ENCODE measurements around the gene ZG16B.

The ZG16B gene

GRCh38 chr16:2820836-2821486, 9.1 kb upstream of the ZG16B start:
- no peak for DNase-seq
- in situ Hi-C loops (cut with HindIII; ENCODE audit: low pct_ligation_motif_present, low pct_unique_long_range_greater_than_20kb, low sequenced_read_pairs), result no loop called here

GRCh38 chr16:2821487-2822157, 8.5 kb upstream of the ZG16B start:
- in situ Hi-C loops (cut with HindIII; ENCODE audit: low pct_ligation_motif_present, low pct_unique_long_range_greater_than_20kb, low sequenced_read_pairs), result no loop called here
- no peak for DNase-seq

GRCh38 chr16:2822158-2822495, 8.0 kb upstream of the ZG16B start:
- in situ Hi-C loops (cut with HindIII; ENCODE audit: low pct_ligation_motif_present, low pct_unique_long_range_greater_than_20kb, low sequenced_read_pairs), result no loop called here

GRCh38 chr16:2822496-2822895, 7.6 kb upstream of the ZG16B start:
- DNase-seq, result no peak
- in situ Hi-C loops (cut with HindIII; ENCODE audit: low pct_ligation_motif_present, low pct_unique_long_range_greater_than_20kb, low sequenced_read_pairs), result no loop called here

More at GRCh38 chr16:2822158-2822495, 8.0 kb upstream of the ZG16B start:
- DNase-seq, result no peak

GRCh38 chr16:2824626-2825025, 5.5 kb upstream of the ZG16B start:
- in situ Hi-C loops (cut with HindIII; ENCODE audit: low pct_ligation_motif_present, low pct_unique_long_range_greater_than_20kb, low sequenced_read_pairs), result no loop called here
- no peak for DNase-seq

GRCh38 chr16:2825049-2825742, 4.9 kb upstream of the ZG16B start:
- in situ Hi-C loops (cut with HindIII; ENCODE audit: low pct_ligation_motif_present, low pct_unique_long_range_greater_than_20kb, low sequenced_read_pairs), result no loop called here
- DNase-seq, result no peak

GRCh38 chr16:2825906-2826305, 4.2 kb upstream of the ZG16B start:
- no peak for DNase-seq
- in situ Hi-C loops (cut with HindIII; ENCODE audit: low pct_ligation_motif_present, low pct_unique_long_range_greater_than_20kb, low sequenced_read_pairs), result no loop called here

GRCh38 chr16:2826591-2827373, 3.3 kb upstream of the ZG16B start:
- in situ Hi-C loops (cut with HindIII; ENCODE audit: low pct_ligation_motif_present, low pct_unique_long_range_greater_than_20kb, low sequenced_read_pairs), result no loop called here
- DNase-seq, result no peak

GRCh38 chr16:2827374-2827791, 2.7 kb upstream of the ZG16B start:
- no peak for DNase-seq
- in situ Hi-C loops (cut with HindIII; ENCODE audit: low pct_ligation_motif_present, low pct_unique_long_range_greater_than_20kb, low sequenced_read_pairs), result no loop called here

GRCh38 chr16:2827831-2828520, 2.1 kb upstream of the ZG16B start:
- in situ Hi-C loops (cut with HindIII; ENCODE audit: low pct_ligation_motif_present, low pct_unique_long_range_greater_than_20kb, low sequenced_read_pairs), result no loop called here
- DNase-seq, result no peak

- DNase-seq, result no peak
- in situ Hi-C loops (cut with HindIII; ENCODE audit: low pct_ligation_motif_present, low pct_unique_long_range_greater_than_20kb, low sequenced_read_pairs), result no loop called here
Measured at GRCh38 chr16:2828521-2828840, 1.6 kb upstream of the ZG16B start.

GRCh38 chr16:2828876-2829430, 1.1 kb upstream of the ZG16B start:
- no peak for DNase-seq
- in situ Hi-C loops (cut with HindIII; ENCODE audit: low pct_ligation_motif_present, low pct_unique_long_range_greater_than_20kb, low sequenced_read_pairs), result no loop called here

- in situ Hi-C loops (cut with HindIII; ENCODE audit: low pct_ligation_motif_present, low pct_unique_long_range_greater_than_20kb, low sequenced_read_pairs), result no loop called here
- no peak for DNase-seq
Measured at GRCh38 chr16:2830355-2830695, 222 bp downstream of the ZG16B start.

GRCh38 chr16:2831203-2831602, 1.1 kb downstream of the ZG16B start:
- in situ Hi-C loops (cut with HindIII; ENCODE audit: low pct_ligation_motif_present, low pct_unique_long_range_greater_than_20kb, low sequenced_read_pairs), result no loop called here

GRCh38 chr16:2833776-2834175, 3.7 kb downstream of the ZG16B start:
- in situ Hi-C loops (cut with HindIII; ENCODE audit: low pct_ligation_motif_present, low pct_unique_long_range_greater_than_20kb, low sequenced_read_pairs), result no loop called here
- no peak for DNase-seq

More at GRCh38 chr16:2831203-2831602, 1.1 kb downstream of the ZG16B start:
- DNase-seq, result no peak

- DNase-seq, result no peak
- in situ Hi-C loops (cut with HindIII; ENCODE audit: low pct_ligation_motif_present, low pct_unique_long_range_greater_than_20kb, low sequenced_read_pairs), result no loop called here
Measured at GRCh38 chr16:2834968-2835367, 4.9 kb downstream of the ZG16B start.

GRCh38 chr16:2835638-2836493, 5.8 kb downstream of the ZG16B start:
- in situ Hi-C loops (cut with HindIII; ENCODE audit: low pct_ligation_motif_present, low pct_unique_long_range_greater_than_20kb, low sequenced_read_pairs), result no loop called here
- DNase-seq, result peak; percentile 99

Data from ACHN (cell line).